Bronchial epithelial cell (primary cell): ENCODE measurements around the gene HNF4A. TPM values are rescaled to one million over a fixed set of nuclear protein-coding genes. Genes with fewer than 3 reads are reported as not detected.
A peak's percentile ranks its signal among the peaks of the same experiment; 100 is the strongest.

Experiments used
- DNase-seq: peaks from one replicate; pipeline ENCODE4 v3.0.0-alpha.2; 2010; ENCODE audit warnings: low read depth
- FAIRE-seq: peaks from 2 replicates; lab custom pipeline; 2011; peaks lifted over from hg19 to GRCh38; lab: Jason Lieb, UNC
- H3K27me3 ChIP-seq: 2 replicates; pipeline ENCODE4 v1.5.1; 2011; ENCODE audit warnings: low read length; ENCODE audit not compliant: control insufficient read depth, insufficient read depth
- H3K36me3 ChIP-seq: 2 replicates; pipeline ENCODE4 v1.5.1; 2011; ENCODE audit warnings: low read length; ENCODE audit not compliant: control insufficient read depth, insufficient read depth
- H3K4me3 ChIP-seq: 2 replicates; pipeline ENCODE4 v1.5.1; 2011; ENCODE audit warnings: mild to moderate bottlenecking, low read depth, low read length, control low read depth
- total RNA-seq: library from RNA; depleted of rRNA; stranded (reverse); fragments of >200 nt; gene quantifications from 2 replicates; pipeline ENCODE4 v1.2.1, GENCODE V29; 2014
- TF ChIP-seq, protein P1 (sequence below): IDR thresholded peaks from 2 replicates; pipeline ENCODE4 v1.5.1; 2011; ENCODE audit warnings: mild to moderate bottlenecking, moderate library complexity, low read length, control low read depth, inconsistent platforms; ENCODE audit not compliant: insufficient read depth, severe bottlenecking

HNF4A gene
- total RNA-seq, 1 donor from 2014 or later, result not detected

DNA sequence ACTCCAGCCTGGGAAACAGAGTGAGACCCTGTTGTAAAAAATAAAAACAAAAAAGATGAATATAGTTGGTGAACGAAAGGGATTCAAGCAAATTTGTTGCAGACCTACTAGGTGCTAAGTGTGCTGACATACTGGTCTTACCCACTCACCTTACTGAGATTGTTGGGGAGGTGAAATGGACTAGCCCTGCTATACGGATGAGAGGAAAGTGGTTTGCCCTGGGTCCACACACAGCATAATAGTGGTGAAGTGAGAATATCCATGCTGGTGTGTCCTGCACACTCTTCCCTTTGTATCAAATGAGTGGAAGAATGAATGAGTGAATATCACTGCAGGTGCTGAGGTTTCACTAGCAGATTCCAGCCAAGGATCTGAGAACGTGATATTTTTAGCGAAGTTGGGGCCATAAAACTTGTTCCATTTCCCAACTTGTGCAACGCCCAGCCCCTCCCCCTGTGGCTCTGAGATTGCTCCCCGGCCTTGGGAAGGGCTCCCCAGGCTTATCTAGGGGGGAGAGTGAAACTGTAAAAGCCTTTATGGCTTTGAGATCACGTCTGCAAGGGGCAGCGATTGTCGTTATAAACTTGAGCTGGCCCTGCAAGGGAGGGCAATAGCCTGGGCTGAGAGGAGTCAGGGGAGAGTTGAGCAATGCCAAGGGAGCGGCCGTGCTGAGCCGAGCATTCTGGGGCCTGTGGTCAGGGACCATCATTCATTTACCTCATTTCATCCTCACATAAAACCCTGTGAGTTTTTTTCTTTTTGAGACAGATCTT lies 87.0 kb downstream of the HNF4A start:
- no peak for DNase-seq

DNA sequence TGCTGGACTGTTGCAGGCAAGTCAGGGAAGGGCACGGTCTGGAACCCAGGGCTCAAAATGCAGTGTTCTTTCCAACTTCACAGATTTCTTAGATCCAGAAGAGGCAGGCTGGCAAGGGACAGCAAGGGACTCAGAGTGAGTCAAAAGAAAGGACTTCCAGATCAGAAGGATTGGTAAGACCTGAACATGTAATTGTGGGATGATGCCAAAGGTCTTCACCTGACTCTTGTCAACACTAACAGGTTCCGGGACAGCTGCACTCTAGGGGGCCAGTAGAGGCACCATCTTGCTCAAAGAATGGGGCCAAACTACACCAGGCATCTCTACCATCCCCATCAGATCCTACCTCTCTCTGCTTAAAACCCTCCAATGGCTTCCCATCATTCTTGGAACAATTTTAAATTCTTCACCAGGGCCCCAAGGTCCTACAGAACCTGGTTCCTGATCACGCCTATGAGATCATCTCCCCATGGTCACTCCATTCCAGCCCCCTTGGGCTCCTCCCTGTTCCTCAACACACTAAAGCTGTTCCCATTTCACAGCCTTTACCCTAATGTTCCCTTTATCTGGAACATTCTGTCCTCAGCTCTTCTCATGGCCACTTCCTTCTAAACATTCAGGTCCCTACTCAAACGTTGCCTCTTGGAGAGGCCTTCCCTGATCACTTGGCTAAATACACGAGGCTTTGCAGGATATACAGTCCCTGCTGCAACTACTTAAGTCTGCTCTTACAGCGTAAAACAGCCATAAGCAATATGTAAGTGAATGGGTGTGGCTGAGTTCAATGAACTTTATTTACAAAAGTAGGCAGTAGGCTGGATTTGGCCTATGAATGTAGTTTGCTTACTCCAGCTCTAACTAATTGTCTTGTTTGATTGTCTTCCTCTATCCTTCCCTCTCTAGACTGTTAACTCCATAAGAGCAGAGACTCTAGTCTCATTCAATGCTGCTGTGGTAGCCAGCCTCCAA lies 90.5 kb downstream of the HNF4A start:
- FAIRE-seq (no peak), DNase-seq (no peak)
- H3K4me3 ChIP-seq, result no peak overlapping the region
- no peaks in the 10 kb centered on the region for H3K36me3 ChIP-seq
- H3K27me3 ChIP-seq, result peaks cover 3% of the 10 kb centered on the region
- TF ChIP-seq, protein P1, sequence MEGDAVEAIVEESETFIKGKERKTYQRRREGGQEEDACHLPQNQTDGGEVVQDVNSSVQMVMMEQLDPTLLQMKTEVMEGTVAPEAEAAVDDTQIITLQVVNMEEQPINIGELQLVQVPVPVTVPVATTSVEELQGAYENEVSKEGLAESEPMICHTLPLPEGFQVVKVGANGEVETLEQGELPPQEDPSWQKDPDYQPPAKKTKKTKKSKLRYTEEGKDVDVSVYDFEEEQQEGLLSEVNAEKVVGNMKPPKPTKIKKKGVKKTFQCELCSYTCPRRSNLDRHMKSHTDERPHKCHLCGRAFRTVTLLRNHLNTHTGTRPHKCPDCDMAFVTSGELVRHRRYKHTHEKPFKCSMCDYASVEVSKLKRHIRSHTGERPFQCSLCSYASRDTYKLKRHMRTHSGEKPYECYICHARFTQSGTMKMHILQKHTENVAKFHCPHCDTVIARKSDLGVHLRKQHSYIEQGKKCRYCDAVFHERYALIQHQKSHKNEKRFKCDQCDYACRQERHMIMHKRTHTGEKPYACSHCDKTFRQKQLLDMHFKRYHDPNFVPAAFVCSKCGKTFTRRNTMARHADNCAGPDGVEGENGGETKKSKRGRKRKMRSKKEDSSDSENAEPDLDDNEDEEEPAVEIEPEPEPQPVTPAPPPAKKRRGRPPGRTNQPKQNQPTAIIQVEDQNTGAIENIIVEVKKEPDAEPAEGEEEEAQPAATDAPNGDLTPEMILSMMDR, result no peak

More for the DNA sequence above, 87.0 kb downstream of the HNF4A start:
- no peaks in the 10 kb centered on the region for H3K36me3 ChIP-seq
- no peak for FAIRE-seq
- TF ChIP-seq, protein P1, result no peak
- H3K4me3 ChIP-seq, result no peak overlapping the region
- no peaks in the 10 kb centered on the region for H3K27me3 ChIP-seq

DNA sequence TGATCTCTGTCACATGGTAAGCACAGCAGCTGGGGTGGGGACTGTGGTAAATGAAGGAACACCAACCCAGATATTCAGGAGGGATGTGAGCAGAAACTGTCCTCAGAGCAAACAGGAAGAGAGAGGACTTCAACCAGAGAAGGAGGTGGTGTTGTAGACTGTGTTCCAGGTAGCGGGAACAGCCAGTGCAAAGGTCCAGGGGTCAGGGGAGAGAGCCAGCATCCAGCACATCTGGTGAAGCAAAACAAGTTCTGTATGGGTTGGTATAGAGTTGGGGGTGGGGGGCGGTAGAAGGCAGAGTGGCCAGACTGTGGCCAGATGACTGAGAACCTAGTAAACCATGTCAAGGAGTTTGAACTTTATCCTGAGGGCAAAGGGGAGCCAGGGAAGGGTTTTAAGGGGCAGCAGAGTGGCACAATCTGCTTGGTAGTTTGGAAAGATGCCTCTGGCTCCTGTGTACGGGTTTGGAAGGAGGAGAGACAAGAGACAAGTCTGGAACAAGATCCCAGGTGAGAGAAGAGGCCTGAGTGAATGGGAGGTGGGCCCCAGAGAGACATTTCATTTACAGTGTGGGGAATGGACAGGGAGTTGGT lies 92.4 kb downstream of the HNF4A start:
- no peaks in the 10 kb centered on the region for H3K36me3 ChIP-seq
- DNase-seq (no peak), FAIRE-seq (no peak)
- H3K4me3 ChIP-seq, result no peak overlapping the region
- peaks cover 3% of the 10 kb centered on the region for H3K27me3 ChIP-seq
- TF ChIP-seq, protein P1, result no peak

DNA sequence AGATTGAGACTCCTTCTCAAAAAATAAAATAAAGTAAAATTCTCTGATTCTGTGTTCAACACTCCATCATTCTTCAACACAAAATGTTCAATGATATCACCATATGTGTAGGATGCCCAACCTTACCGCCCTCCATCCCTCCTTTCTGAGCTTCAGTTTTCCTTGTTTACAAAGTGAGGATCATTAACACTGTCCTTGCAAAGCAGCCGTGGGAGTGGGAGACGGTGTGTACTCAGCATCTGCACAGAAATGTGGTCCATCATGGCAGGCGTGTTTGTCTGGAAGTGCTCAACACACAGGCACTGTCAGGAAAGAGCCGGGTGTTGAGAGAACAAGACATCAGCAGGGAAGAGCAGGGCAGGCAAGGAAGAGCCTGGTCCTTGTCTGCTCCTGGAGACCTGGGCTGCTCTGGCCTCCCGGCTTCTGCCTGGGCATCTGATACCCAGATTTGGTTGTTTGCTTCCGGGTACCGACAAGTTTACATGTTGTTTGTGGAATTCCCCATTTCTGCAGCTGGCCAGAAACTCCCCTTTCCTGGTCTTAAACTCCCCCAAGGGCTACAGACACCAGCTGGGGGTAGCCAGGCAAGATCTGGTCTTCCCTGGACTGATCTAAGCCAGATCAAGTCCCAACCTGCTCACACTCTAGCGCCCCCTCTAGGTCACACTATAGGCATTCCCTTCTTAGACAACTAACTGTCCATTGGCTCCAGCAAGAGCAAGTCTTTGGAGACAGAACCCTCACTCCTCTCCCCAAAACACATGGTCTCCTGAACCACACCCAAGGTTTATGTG lies 93.5 kb downstream of the HNF4A start:
- no peak overlapping the region for H3K4me3 ChIP-seq
- TF ChIP-seq, protein P1, result peak; percentile 44
- FAIRE-seq (no peak), DNase-seq (peak; percentile 33)
- H3K27me3 ChIP-seq, result peaks cover 3% of the 10 kb centered on the region
- no peaks in the 10 kb centered on the region for H3K36me3 ChIP-seq

DNA sequence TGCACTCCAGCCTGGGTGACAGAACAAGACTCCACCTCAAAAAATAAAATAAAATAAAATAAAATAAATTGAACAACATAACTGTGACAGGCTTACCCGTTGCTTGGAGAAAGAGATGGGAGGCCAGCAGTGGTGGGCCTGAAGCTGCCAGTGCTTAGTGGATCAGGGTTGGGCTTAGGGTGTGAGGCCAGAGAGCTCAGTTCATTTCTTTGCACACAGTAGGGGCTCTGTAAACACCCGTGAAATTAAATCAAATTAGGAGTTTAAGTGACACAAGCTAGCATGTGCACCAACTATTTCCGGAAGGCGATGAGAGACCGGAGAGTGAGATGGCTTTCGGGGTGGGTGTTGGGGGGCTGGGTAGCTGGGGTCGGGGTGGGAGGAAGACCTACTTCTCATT lies 94.4 kb downstream of the HNF4A start:
- TF ChIP-seq, protein P1, result no peak

More for the DNA sequence above, 94.4 kb downstream of the HNF4A start:
- FAIRE-seq, result no peak
- no peak overlapping the region for H3K4me3 ChIP-seq
- DNase-seq, result no peak
- H3K27me3 ChIP-seq, result peaks cover 3% of the 10 kb centered on the region
- no peaks in the 10 kb centered on the region for H3K36me3 ChIP-seq
